Measurements from ENCODE around the gene ALK.

- TF ChIP-seq, protein P1, sequence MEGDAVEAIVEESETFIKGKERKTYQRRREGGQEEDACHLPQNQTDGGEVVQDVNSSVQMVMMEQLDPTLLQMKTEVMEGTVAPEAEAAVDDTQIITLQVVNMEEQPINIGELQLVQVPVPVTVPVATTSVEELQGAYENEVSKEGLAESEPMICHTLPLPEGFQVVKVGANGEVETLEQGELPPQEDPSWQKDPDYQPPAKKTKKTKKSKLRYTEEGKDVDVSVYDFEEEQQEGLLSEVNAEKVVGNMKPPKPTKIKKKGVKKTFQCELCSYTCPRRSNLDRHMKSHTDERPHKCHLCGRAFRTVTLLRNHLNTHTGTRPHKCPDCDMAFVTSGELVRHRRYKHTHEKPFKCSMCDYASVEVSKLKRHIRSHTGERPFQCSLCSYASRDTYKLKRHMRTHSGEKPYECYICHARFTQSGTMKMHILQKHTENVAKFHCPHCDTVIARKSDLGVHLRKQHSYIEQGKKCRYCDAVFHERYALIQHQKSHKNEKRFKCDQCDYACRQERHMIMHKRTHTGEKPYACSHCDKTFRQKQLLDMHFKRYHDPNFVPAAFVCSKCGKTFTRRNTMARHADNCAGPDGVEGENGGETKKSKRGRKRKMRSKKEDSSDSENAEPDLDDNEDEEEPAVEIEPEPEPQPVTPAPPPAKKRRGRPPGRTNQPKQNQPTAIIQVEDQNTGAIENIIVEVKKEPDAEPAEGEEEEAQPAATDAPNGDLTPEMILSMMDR (IDR thresholded peaks at IDR 0.05) = no peak
- TF ChIP-seq POLR2A (IDR thresholded peaks at IDR 0.05) = no peak
Observed at GRCh38 chr2:29251406-29251805, 670.0 kb downstream of the ALK start.
